Stimulated activated CD8-positive, alpha-beta memory T cell treated with anti-CD3 and anti-CD28 coated beads, Interleukin-4, amount 100 ng/mL, for 48 hours (primary cell): ENCODE measurements around the gene SLC35A5.

Experiments used
- DNase-seq: peaks from one replicate; pipeline ENCODE4 v3.0.0-alpha.2; 2020

Gene SLC35A5

DNA sequence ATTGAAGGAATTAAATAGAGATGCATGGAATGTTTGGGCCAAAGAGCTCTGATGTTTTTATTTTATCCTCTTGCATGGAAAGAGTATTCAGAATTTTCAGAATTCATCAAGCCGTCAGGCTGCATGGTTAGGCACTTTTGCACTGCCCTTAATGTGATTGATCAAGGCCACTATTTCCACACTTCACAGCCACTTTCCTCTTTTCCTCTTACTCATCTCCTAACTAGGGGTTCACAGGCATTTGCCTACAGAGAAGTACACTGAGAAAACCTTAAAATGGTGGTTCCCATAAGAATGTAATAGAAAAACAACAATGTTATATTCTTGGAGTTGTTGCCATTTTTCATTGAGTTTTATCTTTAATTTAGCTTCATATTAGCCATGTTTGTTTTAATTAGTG, 10.9 kb downstream of the SLC35A5 start:
- no peak for DNase-seq

DNA sequence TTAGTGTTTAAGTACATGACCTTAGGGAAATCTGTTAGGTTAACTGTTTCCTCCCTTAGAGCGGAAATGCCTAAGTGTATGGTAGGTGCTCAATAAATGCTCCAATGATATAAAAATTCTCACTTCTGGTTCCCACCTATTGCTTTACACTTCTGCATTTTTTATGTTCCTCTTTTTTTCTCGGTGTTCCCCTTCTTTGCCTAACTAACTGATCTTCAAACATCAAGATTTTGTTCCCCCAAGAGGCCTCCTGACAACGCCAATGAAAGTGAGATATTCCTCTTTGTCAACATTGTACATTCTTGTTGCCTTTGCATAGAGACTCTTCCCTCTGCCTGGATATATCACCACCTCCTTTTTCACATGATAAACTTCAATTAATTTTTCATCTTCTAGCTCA, 17.4 kb downstream of the SLC35A5 start:
- no peak for DNase-seq

DNA sequence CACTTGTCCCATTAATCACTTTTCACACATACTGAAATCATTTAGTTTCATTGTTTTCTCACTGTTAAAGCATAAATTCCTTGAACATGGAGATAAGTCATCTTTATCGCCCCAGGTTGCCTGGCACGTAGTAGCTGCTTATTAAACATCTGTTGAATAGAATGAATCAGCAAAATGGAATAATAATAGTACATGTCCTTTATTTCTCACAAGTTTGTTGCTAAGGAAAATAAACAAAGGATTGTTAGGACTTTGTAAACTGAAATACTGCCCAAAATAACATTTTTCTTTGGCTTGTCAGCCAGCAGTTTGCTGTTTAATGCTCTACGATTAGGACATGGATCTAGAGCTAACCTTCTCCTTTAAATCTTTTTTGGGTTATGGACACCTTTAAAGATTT, 17.9 kb downstream of the SLC35A5 start:
- DNase-seq, result no peak

DNA sequence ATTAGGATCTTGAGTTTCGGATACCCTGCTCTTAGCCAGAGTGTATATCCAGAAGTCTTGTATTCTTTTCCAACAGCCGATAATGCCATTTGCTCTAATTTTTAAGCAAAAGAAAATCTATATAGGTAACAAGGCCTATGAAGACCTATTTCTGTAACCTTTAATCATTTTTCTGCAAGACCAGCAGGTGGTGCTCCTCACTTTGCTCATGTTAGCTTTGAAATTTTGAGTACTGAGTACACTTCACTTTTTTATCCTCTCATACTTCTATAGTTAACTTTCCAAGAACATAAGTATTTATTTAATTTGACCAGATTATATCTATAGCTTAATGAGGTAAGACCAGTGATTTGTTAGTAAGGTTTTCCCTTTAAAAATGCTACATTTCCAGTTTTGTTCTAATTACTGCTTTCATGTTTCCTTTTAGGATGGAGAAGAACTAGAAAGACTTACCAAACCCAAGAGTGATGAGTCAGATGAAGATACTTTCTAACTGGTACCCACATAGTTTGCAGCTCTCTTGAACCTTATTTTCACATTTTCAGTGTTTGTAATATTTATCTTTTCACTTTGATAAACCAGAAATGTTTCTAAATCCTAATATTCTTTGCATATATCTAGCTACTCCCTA, 20.5 kb downstream of the SLC35A5 start:
- DNase-seq, result peak; percentile 33

DNA sequence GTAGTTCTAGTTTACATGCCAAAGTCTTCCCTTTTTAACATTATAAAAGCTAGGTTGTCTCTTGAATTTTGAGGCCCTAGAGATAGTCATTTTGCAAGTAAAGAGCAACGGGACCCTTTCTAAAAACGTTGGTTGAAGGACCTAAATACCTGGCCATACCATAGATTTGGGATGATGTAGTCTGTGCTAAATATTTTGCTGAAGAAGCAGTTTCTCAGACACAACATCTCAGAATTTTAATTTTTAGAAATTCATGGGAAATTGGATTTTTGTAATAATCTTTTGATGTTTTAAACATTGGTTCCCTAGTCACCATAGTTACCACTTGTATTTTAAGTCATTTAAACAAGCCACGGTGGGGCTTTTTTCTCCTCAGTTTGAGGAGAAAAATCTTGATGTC, 21.3 kb downstream of the SLC35A5 start:
- DNase-seq, result no peak

DNA sequence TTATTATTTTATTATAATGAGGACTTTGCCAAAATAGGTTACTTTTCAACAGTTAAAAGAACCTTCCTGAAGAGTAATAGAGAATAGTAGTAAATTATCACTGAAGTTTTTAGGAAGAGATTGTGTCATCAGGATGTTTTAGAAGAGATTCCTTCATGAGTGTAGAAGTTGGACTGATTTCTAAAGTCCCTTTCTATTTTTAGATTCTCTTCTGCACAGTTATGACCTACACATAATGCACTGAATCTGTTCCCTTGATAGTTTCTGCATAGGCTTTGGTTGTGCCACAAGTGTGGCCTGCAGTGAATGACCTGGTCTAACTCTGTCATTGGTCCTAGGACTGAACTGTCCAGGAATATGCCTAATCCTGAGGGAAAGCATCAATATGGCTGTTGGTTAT, 23.9 kb downstream of the SLC35A5 start:
- DNase-seq, result no peak

DNA sequence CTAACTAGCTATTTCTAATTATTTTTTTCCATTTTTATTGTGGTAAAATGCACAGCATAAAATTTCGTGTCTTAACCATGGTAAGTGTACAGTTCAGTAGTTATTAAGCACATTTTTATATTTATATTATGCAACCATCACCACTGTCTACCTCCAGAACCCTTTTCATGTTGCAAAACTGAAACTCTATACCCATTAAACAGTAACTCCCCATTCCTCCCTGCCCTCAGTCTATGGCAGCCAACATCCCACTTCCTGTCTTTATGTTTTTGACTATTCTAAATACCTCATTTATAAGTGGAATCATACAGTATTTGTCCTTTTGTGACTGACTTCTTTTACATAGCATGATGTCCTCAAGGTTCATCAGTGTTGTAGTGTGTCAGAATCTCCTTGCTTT, 25.5 kb downstream of the SLC35A5 start:
- DNase-seq, result no peak

DNA sequence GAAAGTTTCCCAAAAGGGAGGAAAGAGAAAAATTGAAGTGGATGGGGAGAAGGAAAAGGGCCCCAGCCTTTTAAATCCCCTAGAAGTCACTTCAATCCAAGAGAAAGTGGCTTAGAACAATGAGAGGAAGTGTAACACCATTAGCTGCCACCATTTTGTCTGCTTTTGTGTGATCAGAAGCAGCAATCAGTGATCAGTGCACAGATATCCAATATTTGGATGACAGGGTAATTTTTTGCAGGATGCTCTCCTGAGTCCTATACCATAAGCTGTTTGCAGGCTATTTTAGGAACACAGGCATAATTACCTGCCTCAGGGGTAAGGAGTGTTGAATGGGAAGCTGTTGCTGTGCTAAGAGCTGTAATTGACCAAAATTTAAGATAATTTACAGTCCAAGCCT, 31.4 kb downstream of the SLC35A5 start:
- no peak for DNase-seq

DNA sequence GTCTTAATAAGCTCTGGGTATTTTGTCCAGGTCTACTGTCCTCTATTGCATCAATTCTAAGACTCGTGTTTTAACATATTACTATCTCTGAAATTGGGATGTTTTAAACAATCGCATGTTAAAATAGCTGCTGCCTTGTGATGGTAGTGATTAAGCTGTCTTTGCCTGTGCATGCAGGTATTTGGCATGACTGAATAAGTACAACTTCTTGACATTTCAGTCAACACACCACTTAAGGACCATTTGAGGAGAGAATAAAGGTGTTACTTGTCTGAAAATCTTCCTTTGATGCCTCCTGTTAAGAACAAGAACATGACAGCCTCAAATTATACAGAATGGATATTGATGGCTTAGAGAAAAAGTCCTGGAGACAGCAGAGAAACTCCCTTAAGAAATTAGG, 33.0 kb downstream of the SLC35A5 start:
- no peak for DNase-seq

DNA sequence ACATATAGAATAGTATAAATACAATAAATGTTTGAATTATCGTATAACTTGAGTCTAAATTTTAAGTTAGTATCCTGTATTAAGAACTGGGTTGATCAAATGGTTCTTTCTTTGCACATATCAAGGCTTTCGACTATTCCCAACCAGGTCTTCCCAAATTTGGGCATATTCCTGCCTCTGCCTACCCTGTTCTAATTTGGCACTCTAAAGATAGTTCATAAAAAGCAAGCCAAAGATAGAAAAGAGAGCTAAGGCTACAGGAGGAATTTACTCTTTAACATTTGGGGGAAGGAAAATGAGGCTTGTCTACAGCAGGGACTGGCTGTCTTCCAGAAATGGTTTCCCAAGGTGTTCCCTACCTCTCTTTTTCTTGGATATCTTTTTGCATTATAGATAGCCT, 36.1 kb downstream of the SLC35A5 start:
- no peak for DNase-seq

DNA sequence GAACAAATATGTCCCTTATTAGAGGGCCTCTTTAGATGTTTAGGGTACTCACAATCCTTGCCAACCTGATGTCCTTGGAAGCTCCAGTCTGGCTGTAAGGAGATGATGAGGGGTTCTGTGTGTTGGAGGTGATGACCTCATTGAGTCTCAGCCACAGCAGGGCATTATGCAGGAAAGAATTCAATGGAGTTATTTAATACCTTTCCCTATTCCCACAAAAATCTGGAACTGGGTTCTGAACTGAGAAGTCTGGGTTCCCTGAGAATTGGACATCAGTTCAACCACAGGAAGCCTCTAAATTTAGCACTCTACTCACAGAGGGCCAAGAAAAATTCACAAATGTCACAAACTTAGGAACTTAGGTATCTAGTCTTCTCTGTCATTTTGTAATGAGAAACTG, 36.9 kb downstream of the SLC35A5 start:
- DNase-seq, result no peak

DNA sequence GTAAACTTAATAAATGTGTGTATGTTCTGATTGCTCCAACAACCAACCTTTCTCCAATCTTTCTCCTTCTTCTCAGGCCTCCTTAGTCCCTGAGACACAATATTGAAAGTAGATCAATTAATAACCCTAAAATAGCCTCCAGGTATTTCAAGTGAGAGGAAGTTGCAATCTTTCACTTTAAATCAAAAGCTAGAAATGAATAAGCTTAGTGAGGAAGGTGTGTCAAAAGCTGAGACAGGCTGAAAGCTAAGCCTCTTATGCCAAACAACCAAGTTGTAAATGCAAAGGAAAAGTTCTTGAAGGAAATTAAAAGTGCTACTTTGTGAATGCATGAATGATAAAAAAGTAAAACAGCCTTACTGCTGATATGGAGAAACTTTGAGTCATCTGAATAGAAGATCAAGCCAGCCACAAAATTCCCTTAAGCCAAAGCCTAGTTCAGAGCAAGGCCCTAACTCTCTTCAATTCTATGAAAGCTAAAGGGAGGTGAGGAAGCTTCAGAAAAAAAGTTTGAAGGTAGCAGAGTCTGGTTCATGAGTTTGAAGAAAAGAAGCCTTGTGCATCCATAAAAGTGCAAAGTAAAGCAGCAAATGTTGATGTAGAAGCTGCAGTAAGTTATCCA, 40.5 kb downstream of the SLC35A5 start:
- DNase-seq, result no peak

DNA sequence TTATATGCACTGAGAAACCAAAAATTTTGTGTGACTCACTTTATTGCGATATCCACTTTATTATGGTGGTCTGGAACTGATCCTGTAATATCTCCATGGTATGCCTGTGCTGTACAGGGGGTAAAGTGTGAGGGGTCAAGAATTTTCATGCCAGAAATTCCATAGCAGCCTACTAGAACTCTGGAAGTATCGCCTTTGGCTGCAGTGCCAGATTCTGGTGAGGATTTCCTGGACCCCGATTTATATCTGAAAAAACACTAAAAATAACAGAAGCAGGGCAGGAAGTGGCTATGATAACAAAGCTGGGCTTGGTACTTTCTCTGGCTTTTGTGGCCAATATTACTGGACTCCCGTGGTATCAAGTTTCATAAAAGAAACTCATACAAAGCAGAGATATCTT, 42.7 kb downstream of the SLC35A5 start:
- DNase-seq, result no peak

DNA sequence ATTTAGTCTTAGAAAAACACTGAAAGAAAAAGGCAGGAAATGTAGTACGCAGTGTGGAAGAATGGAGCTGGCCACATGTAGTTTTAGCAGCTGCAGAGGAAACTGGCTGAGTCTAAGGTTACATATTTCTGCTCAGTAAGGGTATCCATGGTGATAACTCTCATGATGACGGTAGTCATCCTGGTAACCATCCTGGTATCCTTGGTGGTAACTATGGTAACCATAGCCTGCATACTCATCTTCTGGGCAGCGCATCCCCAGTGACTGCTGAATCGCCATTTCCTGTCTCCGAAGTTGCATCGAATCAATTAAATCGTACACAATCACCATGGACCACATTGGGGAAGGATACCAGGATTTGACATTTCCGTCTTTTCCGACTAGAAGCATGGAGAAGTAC, 43.4 kb downstream of the SLC35A5 start:
- no peak for DNase-seq

DNA sequence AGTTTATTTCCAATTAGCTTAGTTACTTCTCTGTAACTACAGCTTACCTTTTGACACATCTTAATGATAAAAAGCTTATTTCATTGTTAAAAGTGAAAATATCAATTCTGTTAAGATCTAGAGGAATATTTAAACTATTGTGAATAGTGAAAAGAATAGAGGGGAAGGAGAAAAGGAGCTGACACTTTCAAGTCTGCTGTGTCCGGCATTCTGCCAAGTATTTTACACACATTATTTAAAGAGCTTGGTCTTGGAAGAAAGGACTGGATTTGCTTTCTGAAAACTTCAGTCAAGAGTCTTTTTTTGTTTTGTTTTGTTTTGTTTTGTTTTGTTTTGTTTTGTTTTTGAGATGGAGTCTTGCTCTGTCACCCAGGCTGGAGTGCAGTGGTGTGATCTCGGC, 44.3 kb downstream of the SLC35A5 start:
- DNase-seq, result no peak

DNA sequence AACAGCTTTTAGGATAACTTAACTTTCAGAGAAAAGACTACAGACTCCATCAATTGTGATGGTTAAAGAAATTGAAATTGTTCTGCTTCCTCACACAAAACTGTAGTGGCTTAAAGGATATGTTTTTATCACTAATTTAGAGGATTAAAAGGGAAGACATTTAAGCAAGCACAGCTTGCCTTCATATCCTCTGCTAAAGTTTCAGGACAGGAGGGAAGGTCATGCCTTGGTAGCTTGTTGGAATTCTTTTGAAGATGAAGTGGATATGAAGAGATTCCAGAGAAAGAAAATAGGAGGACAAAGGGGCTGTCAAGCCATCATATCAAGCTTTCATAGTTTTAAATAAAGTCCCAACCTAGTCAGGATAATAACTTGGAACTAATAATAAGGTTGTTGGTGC, 46.0 kb downstream of the SLC35A5 start:
- no peak for DNase-seq

DNA sequence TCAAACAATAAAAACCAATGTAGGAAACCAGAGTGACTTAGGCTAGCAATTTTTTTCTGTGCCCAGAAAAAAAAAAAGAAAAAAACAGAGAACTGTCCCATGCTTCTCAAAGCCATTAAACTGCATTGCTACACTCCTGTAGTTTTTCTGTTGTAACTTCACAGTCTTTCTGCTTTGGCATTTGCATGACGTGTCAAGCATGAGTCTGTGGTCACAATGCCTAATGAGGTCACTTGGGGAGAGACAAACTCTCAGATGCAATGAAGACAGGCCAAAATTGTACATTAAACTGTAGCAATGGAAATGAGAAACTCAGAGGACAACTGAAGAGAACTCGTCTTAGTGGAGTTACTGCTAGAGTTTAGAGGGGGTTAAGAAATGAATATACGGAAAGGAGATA, 48.3 kb downstream of the SLC35A5 start:
- no peak for DNase-seq

DNA sequence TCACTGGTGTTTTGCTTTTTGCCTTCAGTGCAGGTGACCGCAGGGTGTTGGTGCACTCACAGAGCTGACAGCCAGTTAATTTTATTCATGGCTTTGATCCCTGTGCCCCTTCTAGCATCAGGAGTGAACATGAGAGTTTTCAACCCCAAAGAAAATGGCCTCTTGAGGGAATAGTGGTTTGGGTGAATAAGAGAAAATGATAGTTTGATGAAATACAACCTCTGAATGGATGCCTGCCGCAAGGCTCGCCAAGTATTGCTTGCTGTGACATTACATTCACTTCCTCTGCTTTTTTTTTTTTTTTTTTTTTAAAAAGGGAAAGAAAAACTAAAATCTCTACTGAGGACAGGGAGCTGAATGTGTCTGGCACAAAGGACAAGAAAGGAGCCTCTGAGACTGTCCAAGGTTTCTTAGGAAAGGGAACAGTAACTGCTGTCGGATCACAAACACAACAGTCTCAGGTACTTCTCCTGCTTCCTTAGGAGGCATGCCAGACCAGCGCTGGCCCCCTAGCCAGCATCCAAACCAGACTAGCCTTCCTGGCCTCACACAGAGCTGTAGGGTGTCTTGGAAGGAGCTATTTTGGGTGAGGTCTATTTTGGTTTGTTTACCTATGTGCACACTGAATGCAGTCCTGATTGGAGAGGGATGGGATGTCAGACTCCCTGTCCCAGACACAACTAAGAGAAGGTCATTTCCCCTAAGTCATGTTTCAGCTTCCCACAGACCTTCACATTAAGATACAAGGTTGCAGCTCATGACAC, 50.1 kb downstream of the SLC35A5 start:
- no peak for DNase-seq

DNA sequence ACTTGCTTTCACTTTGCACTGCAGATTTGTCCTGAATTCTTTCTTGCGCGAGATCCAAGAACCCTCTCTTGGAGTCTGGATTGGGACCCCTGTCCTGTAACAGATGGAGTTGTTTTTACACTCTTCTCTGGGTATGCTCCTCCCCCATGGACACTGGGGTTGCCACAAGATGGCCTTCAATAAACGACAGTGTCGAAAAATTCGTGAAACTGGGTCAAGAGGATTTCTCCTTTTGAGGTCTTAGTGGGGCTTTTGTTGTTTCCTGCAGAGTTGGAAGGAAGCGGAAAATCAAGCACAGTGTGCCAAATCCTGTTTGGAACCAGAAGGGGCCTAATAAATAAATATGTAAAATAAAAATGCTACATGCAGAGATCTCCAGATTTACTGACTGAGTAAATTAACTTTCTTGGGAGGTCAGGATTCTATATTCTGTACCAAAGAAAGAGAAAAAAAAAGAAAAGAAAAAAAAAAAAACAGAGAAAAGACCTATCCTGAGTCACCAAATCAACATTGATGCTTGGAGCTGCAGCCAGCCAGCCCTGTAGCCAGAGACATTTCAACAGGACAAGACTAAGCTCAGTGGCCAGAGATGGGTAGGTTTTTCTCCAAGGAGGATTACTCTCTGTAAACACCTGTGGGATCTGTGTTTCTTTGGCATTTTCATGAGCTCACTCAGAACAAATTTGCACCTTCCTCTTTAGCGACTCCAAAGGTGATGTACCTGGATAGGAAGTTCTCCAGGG, 54.3 kb downstream of the SLC35A5 start:
- no peak for DNase-seq

DNA sequence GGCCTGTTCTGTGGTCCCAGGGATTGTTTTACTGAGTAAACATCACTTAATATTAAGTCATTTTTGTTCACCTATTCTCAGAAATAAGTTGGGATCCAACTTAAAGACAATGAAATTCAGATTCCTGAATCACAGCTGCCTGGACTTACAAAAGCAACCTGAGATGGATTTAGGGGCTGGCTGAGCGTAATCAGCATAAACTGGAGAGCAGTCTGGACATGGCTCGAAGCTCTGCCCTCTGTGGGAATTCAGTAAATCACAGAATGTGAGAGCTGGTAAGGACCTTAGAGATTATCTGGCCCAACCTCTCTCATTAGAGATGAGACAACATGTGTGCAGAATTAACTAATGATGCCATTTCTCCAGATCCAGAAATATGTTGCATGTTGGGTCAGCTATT, 55.4 kb downstream of the SLC35A5 start:
- DNase-seq, result no peak

DNA sequence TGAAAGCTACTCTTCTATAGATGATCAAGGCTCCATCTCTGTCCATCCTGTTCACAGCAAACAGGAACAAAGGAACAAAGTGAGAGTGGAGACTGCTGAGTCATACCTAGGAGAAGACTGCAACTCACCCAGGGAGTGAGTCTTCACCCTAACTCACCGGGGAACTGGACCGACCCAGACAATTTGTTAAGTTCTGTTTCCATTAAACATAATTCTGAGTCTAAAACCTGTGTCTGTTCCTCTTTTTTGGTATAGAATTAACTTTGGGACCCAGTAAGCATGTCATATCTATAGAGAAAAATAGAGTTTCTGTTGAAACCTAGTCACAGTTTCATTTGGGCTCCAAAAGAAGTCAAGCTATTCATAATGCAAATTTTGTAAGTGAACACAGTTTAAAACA, 57.5 kb downstream of the SLC35A5 start:
- no peak for DNase-seq

DNA sequence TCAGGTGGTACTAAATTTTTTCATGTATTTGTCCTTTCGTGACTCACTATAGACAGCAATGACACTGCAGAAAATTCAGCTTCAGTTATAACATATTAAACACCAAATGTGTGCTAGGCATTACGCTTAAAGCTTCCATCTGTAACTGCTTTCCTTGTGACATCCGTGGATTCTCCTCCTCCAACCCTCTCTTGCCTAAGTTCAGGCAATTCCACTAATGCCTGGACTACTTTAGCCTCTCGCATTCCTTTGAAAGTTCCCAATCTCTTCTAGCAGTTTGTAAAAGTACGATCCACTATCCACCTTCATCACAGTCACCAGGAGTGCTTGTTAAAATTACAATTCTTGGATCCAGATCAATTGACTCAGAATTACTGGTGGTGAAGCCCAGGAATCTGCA, 61.4 kb downstream of the SLC35A5 start:
- no peak for DNase-seq

DNA sequence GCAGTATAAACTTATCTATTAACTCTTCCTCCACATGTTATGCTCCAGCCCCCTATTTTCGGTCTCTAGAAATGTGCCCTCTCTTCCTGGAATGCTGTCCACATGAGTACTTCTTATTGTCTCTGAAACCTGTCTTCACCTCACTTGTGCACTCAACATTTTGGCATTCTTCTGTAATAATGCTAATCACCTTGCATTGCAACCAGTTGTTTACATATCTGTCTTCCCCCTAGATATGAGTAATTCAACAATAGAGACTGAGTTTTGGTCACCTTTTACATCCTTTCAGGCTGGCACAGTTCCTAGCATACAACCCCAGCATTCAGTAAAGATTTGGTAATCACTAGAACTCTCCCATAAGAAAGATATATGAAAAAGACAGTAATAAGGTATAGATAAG, 61.9 kb downstream of the SLC35A5 start:
- no peak for DNase-seq

DNA sequence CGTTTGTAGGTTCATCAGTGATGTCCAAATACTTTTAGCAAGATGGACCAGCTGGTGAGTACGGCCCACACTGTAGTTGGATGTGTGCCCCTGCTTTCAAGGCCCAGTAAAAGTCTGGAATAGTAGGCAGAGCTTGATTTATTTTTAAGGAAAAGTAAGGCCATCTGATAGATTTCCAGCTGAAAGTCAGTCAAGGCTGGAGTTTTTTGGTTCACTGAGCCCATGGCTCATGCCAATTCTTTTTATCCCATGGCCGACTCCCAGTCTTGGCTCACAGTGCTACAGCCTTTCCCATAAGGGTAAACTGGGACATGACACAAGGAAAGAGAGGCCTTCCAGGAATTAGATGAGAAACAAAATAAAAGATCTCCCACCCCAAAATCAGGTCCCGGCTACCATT, 65.6 kb downstream of the SLC35A5 start:
- no peak for DNase-seq
